22Rv1 (cell line): ENCODE measurements around the gene MEF2C.

Experiments
- H3K27ac ChIP-seq: fragments of 450-650 bp; 2 replicates; pipeline ENCODE4 v1.5.1; 2017
- CTCF ChIP-seq: fragments of 450-650 bp; IDR thresholded peaks from 2 replicates; pipeline ENCODE4 v1.5.1; 2017; ENCODE audit warnings: mild to moderate bottlenecking
- ZFX ChIP-seq: fragments of 450-650 bp; IDR thresholded peaks from 2 replicates; pipeline ENCODE4 v1.6.1; 2017; ENCODE audit warnings: antibody characterized with exemption, borderline replicate concordance

MEF2C gene

GRCh38 chr5:88772047-88772446, 110.9 kb downstream of the MEF2C start:
- H3K27ac ChIP-seq: no peak overlapping the region
- TF ChIP-seq ZFX (no peak), CTCF (no peak)

GRCh38 chr5:88770276-88771257, 112.4 kb downstream of the MEF2C start:
- no peak for TF ChIP-seq ZFX
- no peak for TF ChIP-seq CTCF
- no peak overlapping the region for H3K27ac ChIP-seq

- H3K27ac ChIP-seq: no peak overlapping the region
- TF ChIP-seq CTCF (no peak), ZFX (no peak)
Observed at GRCh38 chr5:88769165-88769564, 113.8 kb downstream of the MEF2C start.

GRCh38 chr5:88768411-88768810, 114.6 kb downstream of the MEF2C start:
- no peak for TF ChIP-seq CTCF
- TF ChIP-seq ZFX: no peak
- no peak overlapping the region for H3K27ac ChIP-seq

- no peak overlapping the region for H3K27ac ChIP-seq
- TF ChIP-seq CTCF (no peak), ZFX (no peak)
Observed at GRCh38 chr5:88765798-88766197, 117.2 kb downstream of the MEF2C start.

- no peak overlapping the region for H3K27ac ChIP-seq
- TF ChIP-seq ZFX (no peak), CTCF (no peak)
Observed at GRCh38 chr5:88765171-88765570, 117.8 kb downstream of the MEF2C start.

GRCh38 chr5:88761939-88762338, 121.0 kb downstream of the MEF2C start:
- no peak for TF ChIP-seq CTCF
- TF ChIP-seq ZFX: no peak
- H3K27ac ChIP-seq: no peak overlapping the region
